ENCODE results near the gene CAMTA2.

CAMTA2 gene

GRCh38 chr17:4938069-4938491 lies 49.4 kb downstream of the CAMTA2 start:
- DNase-seq (ENCODE audit: low read depth) = no peak
- TF ChIP-seq CTCF (IDR thresholded peaks at IDR 0.05; ENCODE audit: low read depth, low read length, missing control alignments) = no peak
- no peak overlapping the region for H3K4me3 ChIP-seq (ENCODE audit: low read depth, low read length)

GRCh38 chr17:4937553-4937952 lies 49.9 kb downstream of the CAMTA2 start:
- TF ChIP-seq CTCF (IDR thresholded peaks at IDR 0.05; ENCODE audit: low read depth, low read length, missing control alignments) = no peak
- H3K4me3 ChIP-seq (ENCODE audit: low read depth, low read length) = no peak overlapping the region
- DNase-seq (ENCODE audit: low read depth) = no peak

GRCh38 chr17:4936436-4936835 lies 51.0 kb downstream of the CAMTA2 start:
- no peak for DNase-seq (ENCODE audit: low read depth)
- no peak overlapping the region for H3K4me3 ChIP-seq (ENCODE audit: low read depth, low read length)
- TF ChIP-seq CTCF (IDR thresholded peaks at IDR 0.05; ENCODE audit: low read depth, low read length, missing control alignments) = no peak

- DNase-seq (ENCODE audit: low read depth) = no peak
- no peak overlapping the region for H3K4me3 ChIP-seq (ENCODE audit: low read depth, low read length)
- TF ChIP-seq CTCF (IDR thresholded peaks at IDR 0.05; ENCODE audit: low read depth, low read length, missing control alignments) = no peak
Measured at GRCh38 chr17:4935650-4936049, 51.8 kb downstream of the CAMTA2 start.

GRCh38 chr17:4934173-4934979 lies 53.1 kb downstream of the CAMTA2 start:
- no peak overlapping the region for H3K4me3 ChIP-seq (ENCODE audit: low read depth, low read length)
- TF ChIP-seq CTCF (IDR thresholded peaks at IDR 0.05; ENCODE audit: low read depth, low read length, missing control alignments) = peak; percentile 14
- DNase-seq (ENCODE audit: low read depth) = no peak

- DNase-seq (ENCODE audit: low read depth) = no peak
- no peak for TF ChIP-seq CTCF (IDR thresholded peaks at IDR 0.05; ENCODE audit: low read depth, low read length, missing control alignments)
- no peak overlapping the region for H3K4me3 ChIP-seq (ENCODE audit: low read depth, low read length)
Measured at GRCh38 chr17:4933646-4934045, 53.8 kb downstream of the CAMTA2 start.

GRCh38 chr17:4932756-4933155 lies 54.7 kb downstream of the CAMTA2 start:
- TF ChIP-seq CTCF (IDR thresholded peaks at IDR 0.05; ENCODE audit: low read depth, low read length, missing control alignments) = no peak
- no peak for DNase-seq (ENCODE audit: low read depth)
- no peak overlapping the region for H3K4me3 ChIP-seq (ENCODE audit: low read depth, low read length)

Measured in GM12864 (cell line).